ENCODE results near the gene LHPP.

Gene LHPP

GRCh38 chr10:124656113-124656490 is 194.5 kb downstream of the LHPP start:
- Histone ChIP-seq H3K4me1 (ENCODE audit: control insufficient read depth, low read length) (peaks cover 15% of the 10 kb centered on the region), H3K36me3 (ENCODE audit: control insufficient read depth, low read length) (peaks cover 10% of the 10 kb centered on the region; the same call in 1 of the 2 replicates), H4K20me1 (ENCODE audit: control insufficient read depth, insufficient read depth, low read depth, low read length) (no peaks in the 10 kb centered on the region), H3K27ac (ENCODE audit: low read depth, low read length) (no peak overlapping the region), H3K4me3 (ENCODE audit: low read length) (no peak overlapping the region), H3K4me2 (ENCODE audit: low read length) (no peak overlapping the region), H3K27me3 (ENCODE audit: control insufficient read depth, low read length) (no peaks in the 10 kb centered on the region), H3K9me3 (ENCODE audit: control insufficient read depth, insufficient read depth, low read length) (no peaks in the 10 kb centered on the region), H3F3A (ENCODE audit: control insufficient read depth, insufficient read depth) (no peaks in the 10 kb centered on the region; the same call in 1 of the 2 replicates), H3K9me2 (replicated peaks; ENCODE audit: control insufficient read depth, low read length) (no peaks in the 10 kb centered on the region), H3K79me2 (ENCODE audit: control insufficient read depth, low read length) (peaks cover 29% of the 10 kb centered on the region)
- TF ChIP-seq, protein P1, sequence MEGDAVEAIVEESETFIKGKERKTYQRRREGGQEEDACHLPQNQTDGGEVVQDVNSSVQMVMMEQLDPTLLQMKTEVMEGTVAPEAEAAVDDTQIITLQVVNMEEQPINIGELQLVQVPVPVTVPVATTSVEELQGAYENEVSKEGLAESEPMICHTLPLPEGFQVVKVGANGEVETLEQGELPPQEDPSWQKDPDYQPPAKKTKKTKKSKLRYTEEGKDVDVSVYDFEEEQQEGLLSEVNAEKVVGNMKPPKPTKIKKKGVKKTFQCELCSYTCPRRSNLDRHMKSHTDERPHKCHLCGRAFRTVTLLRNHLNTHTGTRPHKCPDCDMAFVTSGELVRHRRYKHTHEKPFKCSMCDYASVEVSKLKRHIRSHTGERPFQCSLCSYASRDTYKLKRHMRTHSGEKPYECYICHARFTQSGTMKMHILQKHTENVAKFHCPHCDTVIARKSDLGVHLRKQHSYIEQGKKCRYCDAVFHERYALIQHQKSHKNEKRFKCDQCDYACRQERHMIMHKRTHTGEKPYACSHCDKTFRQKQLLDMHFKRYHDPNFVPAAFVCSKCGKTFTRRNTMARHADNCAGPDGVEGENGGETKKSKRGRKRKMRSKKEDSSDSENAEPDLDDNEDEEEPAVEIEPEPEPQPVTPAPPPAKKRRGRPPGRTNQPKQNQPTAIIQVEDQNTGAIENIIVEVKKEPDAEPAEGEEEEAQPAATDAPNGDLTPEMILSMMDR (IDR thresholded peaks at IDR 0.05; ENCODE audit: low read depth, low read length, poor library complexity, severe bottlenecking) = no peak
- no peak for TF ChIP-seq EZH2phosphoT487 (IDR thresholded peaks at IDR 0.05; ENCODE audit: borderline replicate concordance, low read length)

DNA sequence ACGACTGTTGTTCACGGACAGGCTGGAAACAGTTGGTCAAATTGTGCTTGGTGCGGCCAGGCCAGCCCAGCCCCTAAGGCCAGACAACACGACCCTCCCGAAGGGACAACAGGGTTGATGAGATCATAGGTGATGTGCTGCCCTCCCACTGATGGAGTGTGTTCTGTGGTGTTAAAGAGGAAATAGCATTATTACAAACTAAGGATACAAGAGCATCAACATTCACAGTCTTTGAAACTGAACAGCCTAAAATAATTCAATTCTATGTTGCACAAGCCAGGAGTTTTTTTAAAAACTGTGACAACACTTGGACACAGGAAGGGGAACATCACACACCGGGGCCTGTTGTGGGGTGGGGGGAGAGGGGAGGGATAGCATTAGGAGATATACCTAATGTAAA is 194.9 kb downstream of the LHPP start:
- Histone ChIP-seq H3K9me3 (ENCODE audit: control insufficient read depth, insufficient read depth, low read length) (no peaks in the 10 kb centered on the region), H3K4me2 (ENCODE audit: low read length) (no peak overlapping the region), H3K27me3 (ENCODE audit: control insufficient read depth, low read length) (no peaks in the 10 kb centered on the region), H3F3A (ENCODE audit: control insufficient read depth, insufficient read depth) (no peaks in the 10 kb centered on the region; the same call in 1 of the 2 replicates), H4K20me1 (ENCODE audit: control insufficient read depth, insufficient read depth, low read depth, low read length) (peaks cover 4% of the 10 kb centered on the region; the same call in 1 of the 2 replicates), H3K36me3 (ENCODE audit: control insufficient read depth, low read length) (peaks cover 10% of the 10 kb centered on the region; the same call in 1 of the 2 replicates), H3K9me2 (replicated peaks; ENCODE audit: control insufficient read depth, low read length) (no peaks in the 10 kb centered on the region), H3K4me1 (ENCODE audit: control insufficient read depth, low read length) (peaks cover 10% of the 10 kb centered on the region), H3K4me3 (ENCODE audit: low read length) (no peak overlapping the region), H3K79me2 (ENCODE audit: control insufficient read depth, low read length) (peaks cover 32% of the 10 kb centered on the region), H3K27ac (ENCODE audit: low read depth, low read length) (no peak overlapping the region)
- TF ChIP-seq, protein P1 (IDR thresholded peaks at IDR 0.05; ENCODE audit: low read depth, low read length, poor library complexity, severe bottlenecking) = no peak
- TF ChIP-seq EZH2phosphoT487 (IDR thresholded peaks at IDR 0.05; ENCODE audit: borderline replicate concordance, low read length) = no peak

GRCh38 chr10:124657806-124658205 is 196.2 kb downstream of the LHPP start:
- Histone ChIP-seq H3K4me3 (ENCODE audit: low read length) (no peak overlapping the region), H3F3A (ENCODE audit: control insufficient read depth, insufficient read depth) (no peaks in the 10 kb centered on the region; the same call in 1 of the 2 replicates), H3K27ac (ENCODE audit: low read depth, low read length) (no peak overlapping the region), H3K79me2 (ENCODE audit: control insufficient read depth, low read length) (peaks cover 29% of the 10 kb centered on the region), H3K36me3 (ENCODE audit: control insufficient read depth, low read length) (peaks cover 2% of the 10 kb centered on the region; the same call in 1 of the 2 replicates), H3K4me1 (ENCODE audit: control insufficient read depth, low read length) (no peaks in the 10 kb centered on the region), H3K9me3 (ENCODE audit: control insufficient read depth, insufficient read depth, low read length) (no peaks in the 10 kb centered on the region), H3K9me2 (replicated peaks; ENCODE audit: control insufficient read depth, low read length) (no peaks in the 10 kb centered on the region), H3K27me3 (ENCODE audit: control insufficient read depth, low read length) (no peaks in the 10 kb centered on the region), H4K20me1 (ENCODE audit: control insufficient read depth, insufficient read depth, low read depth, low read length) (peaks cover 10% of the 10 kb centered on the region), H3K4me2 (ENCODE audit: low read length) (no peak overlapping the region)
- no peak for TF ChIP-seq EZH2phosphoT487 (IDR thresholded peaks at IDR 0.05; ENCODE audit: borderline replicate concordance, low read length)
- TF ChIP-seq, protein P1 (IDR thresholded peaks at IDR 0.05; ENCODE audit: low read depth, low read length, poor library complexity, severe bottlenecking) = no peak
